Middle frontal gyrus (tissue), 1 donor: ENCODE data around the gene C16orf92.
A peak's percentile ranks its signal among the peaks of the same experiment; 100 is the strongest.

Experiments
- DNase-seq: peaks from one replicate; pipeline ENCODE4 v3.0.0-alpha.2; 2015; ENCODE audit warnings: low spot score; ENCODE audit errors: extremely low spot score

Gene C16orf92

GRCh38 chr16:30054959-30055553, 32.1 kb downstream of the C16orf92 start:
- DNase-seq = no peak

GRCh38 chr16:30060346-30060745, 37.3 kb downstream of the C16orf92 start:
- DNase-seq = no peak

- DNase-seq = no peak
These were observed 38.0 kb downstream of the C16orf92 start for GRCh38 chr16:30060836-30061554.

- no peak for DNase-seq
These were observed 40.4 kb downstream of the C16orf92 start for GRCh38 chr16:30063278-30063892.

- peak; percentile 46 for DNase-seq
These were observed 41.1 kb downstream of the C16orf92 start for GRCh38 chr16:30063893-30064728.

GRCh38 chr16:30064729-30065101, 41.7 kb downstream of the C16orf92 start:
- no peak for DNase-seq

- peak; percentile 97 for DNase-seq
These were observed 42.3 kb downstream of the C16orf92 start, which contains the start of gene ALDOA for GRCh38 chr16:30065102-30065942. TSS of gene ALDOA (plus strand) at chr16:30065760. CDS start at chr16:30066898, 1,138 bp downstream.

GRCh38 chr16:30065943-30066760, 43.2 kb downstream of the C16orf92 start:
- DNase-seq = no peak

- DNase-seq = no peak
These were observed 44.0 kb downstream of the C16orf92 start for GRCh38 chr16:30066761-30067583.

GRCh38 chr16:30067584-30067916, 44.6 kb downstream of the C16orf92 start:
- no peak for DNase-seq

GRCh38 chr16:30068333-30068732, 45.3 kb downstream of the C16orf92 start:
- DNase-seq = no peak

- DNase-seq = no peak
These were observed 46.0 kb downstream of the C16orf92 start for GRCh38 chr16:30068750-30069610.

- no peak for DNase-seq
These were observed 46.8 kb downstream of the C16orf92 start for GRCh38 chr16:30069611-30070462.

GRCh38 chr16:30070490-30070889, 47.5 kb downstream of the C16orf92 start:
- DNase-seq = no peak
